Neutrophil (primary cell): Measurements from ENCODE around the gene FGB.

Experiments used
- H3K27ac ChIP-seq: fragments of 200-600 bp; sonication (generic); 2 replicates; pipeline ENCODE4 v1.5.1; 2016; ENCODE audit warnings: mild to moderate bottlenecking, moderate library complexity
- H3K27me3 ChIP-seq: fragments of 200-600 bp; sonication (generic); 2 replicates; pipeline ENCODE4 v1.6.0; 2016; ENCODE audit warnings: mild to moderate bottlenecking
- H3K36me3 ChIP-seq: fragments of 200-600 bp; sonication (generic); 2 replicates; pipeline ENCODE4 v1.5.1; 2017
- H3K4me1 ChIP-seq, 2 experiments: fragments of 200-600 bp in 1 of 2; sonication (generic) in 1 of 2; 1 replicate in 1 of 2; 2 replicates in 1 of 2; pipeline versions ENCODE4 v1.5.1 to v1.6.1; 2013 to 2016; ENCODE audit warnings: low read depth in 1 of 2, low read length in 1 of 2, mild to moderate bottlenecking in 1 of 2, moderate library complexity in 1 of 2; ENCODE audit not compliant: control insufficient read depth in 1 of 2, insufficient read depth in 1 of 2
- H3K4me3 ChIP-seq, 2 experiments: fragments of 200-600 bp in 1 of 2; sonication (generic) in 1 of 2; 1 replicate in 1 of 2; 2 replicates in 1 of 2; pipeline ENCODE4 v1.5.1; 2013 to 2016; ENCODE audit warnings: low read depth in 1 of 2, low read length in 1 of 2, mild to moderate bottlenecking in 1 of 2, moderate library complexity in 1 of 2
- H3K9me3 ChIP-seq: fragments of 200-600 bp; sonication (generic); 2 replicates; pipeline ENCODE4 v1.5.1; 2016
- TF ChIP-seq, protein P1 (sequence below): fragments of 200-600 bp; sonication (generic); IDR thresholded peaks from 2 replicates; pipeline ENCODE4 v1.5.1; 2016; ENCODE audit warnings: antibody characterized with exemption

The FGB gene

DNA sequence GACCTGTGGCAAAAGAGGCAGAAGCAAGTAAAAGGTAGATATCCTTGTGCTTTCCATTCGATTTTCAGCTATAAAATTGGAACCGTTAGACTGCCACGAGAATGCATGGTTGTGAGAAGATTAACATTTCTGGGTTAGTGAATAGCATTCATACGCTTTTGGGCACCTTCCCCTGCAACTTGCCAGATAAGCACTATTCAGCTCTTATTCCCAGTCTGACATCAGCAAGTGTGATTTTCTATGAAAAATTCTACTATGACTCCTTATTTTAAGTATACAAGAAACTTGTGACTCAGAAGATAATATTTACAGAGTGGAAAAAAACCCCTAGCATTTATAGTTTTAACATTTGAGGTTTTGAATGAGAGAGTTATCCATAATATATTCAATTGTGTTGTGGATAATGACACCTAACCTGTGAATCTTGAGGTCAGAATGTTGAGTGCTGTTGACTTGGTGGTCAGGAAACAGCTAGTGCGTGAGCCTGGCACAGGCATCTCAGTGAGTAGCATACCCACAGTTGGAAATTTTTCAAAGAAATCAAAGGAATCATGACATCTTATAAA is 3.9 kb downstream of the FGB start:
- H3K27ac ChIP-seq, result no peak overlapping the region
- no peak overlapping the region for H3K4me3 ChIP-seq
- TF ChIP-seq, protein P1, sequence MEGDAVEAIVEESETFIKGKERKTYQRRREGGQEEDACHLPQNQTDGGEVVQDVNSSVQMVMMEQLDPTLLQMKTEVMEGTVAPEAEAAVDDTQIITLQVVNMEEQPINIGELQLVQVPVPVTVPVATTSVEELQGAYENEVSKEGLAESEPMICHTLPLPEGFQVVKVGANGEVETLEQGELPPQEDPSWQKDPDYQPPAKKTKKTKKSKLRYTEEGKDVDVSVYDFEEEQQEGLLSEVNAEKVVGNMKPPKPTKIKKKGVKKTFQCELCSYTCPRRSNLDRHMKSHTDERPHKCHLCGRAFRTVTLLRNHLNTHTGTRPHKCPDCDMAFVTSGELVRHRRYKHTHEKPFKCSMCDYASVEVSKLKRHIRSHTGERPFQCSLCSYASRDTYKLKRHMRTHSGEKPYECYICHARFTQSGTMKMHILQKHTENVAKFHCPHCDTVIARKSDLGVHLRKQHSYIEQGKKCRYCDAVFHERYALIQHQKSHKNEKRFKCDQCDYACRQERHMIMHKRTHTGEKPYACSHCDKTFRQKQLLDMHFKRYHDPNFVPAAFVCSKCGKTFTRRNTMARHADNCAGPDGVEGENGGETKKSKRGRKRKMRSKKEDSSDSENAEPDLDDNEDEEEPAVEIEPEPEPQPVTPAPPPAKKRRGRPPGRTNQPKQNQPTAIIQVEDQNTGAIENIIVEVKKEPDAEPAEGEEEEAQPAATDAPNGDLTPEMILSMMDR, result no peak
- no peaks in the 10 kb centered on the region for H3K36me3 ChIP-seq
- no peaks in the 10 kb centered on the region for H3K4me1 ChIP-seq
- no peaks in the 10 kb centered on the region for H3K9me3 ChIP-seq
- H3K27me3 ChIP-seq, result no peaks in the 10 kb centered on the region

DNA sequence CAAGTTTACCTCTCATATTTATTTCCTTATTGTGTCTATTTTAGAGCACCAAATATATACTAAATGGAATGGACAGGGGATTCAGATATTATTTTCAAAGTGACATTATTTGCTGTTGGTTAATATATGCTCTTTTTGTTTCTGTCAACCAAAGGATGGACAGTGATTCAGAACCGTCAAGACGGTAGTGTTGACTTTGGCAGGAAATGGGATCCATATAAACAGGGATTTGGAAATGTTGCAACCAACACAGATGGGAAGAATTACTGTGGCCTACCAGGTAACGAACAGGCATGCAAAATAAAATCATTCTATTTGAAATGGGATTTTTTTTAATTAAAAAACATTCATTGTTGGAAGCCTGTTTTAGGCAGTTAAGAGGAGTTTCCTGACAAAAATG is 6.2 kb downstream of the FGB start:
- H3K36me3 ChIP-seq, result no peaks in the 10 kb centered on the region
- H3K4me3 ChIP-seq, result no peak overlapping the region
- H3K9me3 ChIP-seq, result no peaks in the 10 kb centered on the region
- no peaks in the 10 kb centered on the region for H3K27me3 ChIP-seq
- no peak overlapping the region for H3K27ac ChIP-seq
- no peaks in the 10 kb centered on the region for H3K4me1 ChIP-seq
- TF ChIP-seq, protein P1, result no peak

DNA sequence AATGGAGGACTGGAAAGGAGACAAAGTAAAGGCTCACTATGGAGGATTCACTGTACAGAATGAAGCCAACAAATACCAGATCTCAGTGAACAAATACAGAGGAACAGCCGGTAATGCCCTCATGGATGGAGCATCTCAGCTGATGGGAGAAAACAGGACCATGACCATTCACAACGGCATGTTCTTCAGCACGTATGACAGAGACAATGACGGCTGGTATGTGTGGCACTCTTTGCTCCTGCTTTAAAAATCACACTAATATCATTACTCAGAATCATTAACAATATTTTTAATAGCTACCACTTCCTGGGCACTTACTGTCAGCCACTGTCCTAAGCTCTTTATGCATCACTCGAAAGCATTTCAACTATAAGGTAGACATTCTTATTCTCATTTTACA is 6.8 kb downstream of the FGB start:
- Histone ChIP-seq H3K27ac (no peak overlapping the region), H3K27me3 (no peaks in the 10 kb centered on the region), H3K4me3 (no peak overlapping the region), H3K9me3 (no peaks in the 10 kb centered on the region), H3K4me1 (no peaks in the 10 kb centered on the region), H3K36me3 (no peaks in the 10 kb centered on the region)
- TF ChIP-seq, protein P1, result no peak

DNA sequence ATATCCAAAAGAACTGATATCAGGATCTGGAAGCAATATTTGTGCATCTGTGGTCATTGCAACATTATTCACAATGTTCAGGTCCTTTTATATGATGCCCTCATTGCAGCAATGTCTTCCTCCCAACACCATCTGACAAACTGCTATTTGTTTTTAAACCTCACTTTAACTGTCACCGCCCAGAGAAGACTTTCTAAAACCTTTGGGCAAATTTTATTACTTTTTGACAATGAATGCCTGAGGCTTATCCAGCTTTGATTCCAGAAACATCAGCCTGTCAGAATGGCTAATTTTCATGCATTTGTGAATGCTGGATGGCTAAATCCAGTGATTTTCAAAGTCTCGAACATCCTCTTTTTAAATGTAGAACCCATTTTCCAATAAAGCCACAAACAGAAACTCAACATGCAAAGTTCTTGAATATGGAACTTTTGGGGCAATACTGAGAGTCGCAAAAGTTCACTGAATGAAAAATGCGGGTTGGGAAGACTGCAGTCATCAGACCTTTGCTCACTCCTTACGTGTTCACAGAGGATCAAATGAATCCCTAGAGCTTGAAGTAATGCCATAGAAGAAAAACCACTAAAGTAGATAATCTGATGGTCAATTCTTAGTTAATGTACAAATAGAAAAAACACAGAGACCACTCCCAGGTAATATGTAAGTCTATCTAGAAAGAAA is 10.5 kb downstream of the FGB start:
- TF ChIP-seq, protein P1, result no peak
- H3K27me3 ChIP-seq, result no peaks in the 10 kb centered on the region
- no peaks in the 10 kb centered on the region for H3K9me3 ChIP-seq
- H3K4me1 ChIP-seq, result no peaks in the 10 kb centered on the region
- no peak overlapping the region for H3K27ac ChIP-seq
- H3K36me3 ChIP-seq, result no peaks in the 10 kb centered on the region
- no peak overlapping the region for H3K4me3 ChIP-seq

DNA sequence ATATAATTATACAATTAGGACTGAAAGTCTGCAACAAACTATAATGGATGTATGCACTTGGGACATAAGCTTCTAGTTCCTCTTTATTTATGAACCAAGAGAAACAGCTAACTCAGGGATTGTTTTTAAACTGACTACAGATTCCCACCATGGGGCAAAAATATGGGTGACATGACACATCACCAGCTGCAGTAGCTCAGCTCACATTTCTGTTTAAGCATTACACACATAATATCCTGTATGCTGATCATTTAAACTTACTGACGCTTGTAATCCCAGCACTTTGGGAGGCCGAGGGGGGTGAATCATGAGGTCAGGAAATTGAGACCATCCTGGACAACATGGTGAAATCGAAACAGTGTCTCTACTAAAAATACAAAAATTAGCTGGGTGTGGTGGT is 11.5 kb downstream of the FGB start:
- TF ChIP-seq, protein P1, result no peak
- no peaks in the 10 kb centered on the region for H3K27me3 ChIP-seq
- no peaks in the 10 kb centered on the region for H3K4me1 ChIP-seq
- H3K27ac ChIP-seq, result no peak overlapping the region
- H3K9me3 ChIP-seq, result no peaks in the 10 kb centered on the region
- H3K4me3 ChIP-seq, result no peak overlapping the region
- no peaks in the 10 kb centered on the region for H3K36me3 ChIP-seq
